Stimulated activated CD8-positive, alpha-beta memory T cell treated with anti-CD3 and anti-CD28 coated beads, Interleukin-15, amount 100 ng/mL, for 4 hours (primary cell): Measurements from ENCODE around the gene KLF17.

Experiments
- DNase-seq, 2 donors: peaks; one replicate each; pipeline ENCODE4 v3.0.0-alpha.2; 2020; ENCODE audit warnings: low read depth in 2 of 2

Gene KLF17

DNA sequence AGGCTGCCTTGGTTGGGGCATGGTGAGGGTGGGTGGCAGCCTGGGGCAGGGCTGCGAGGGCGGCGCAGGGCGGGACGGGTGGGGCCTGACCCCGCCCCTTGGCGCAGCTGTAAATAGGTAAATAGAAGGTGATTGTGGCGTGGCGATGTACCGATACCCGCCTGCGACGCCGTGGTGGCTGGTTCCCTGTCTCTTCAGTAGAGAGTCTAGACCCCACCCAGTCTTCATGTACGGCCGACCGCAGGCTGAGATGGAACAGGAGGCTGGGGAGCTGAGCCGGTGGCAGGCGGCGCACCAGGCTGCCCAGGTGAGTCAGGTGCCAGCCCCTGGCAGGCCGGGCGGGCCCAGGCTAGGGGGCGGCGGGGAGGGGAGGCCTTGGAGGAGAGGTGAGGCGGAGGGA, at the start of gene KLF17:
Gene KLF17 (plus strand): TSS at position 140 of the 400 bp plus-strand sequence. CDS start 87 bp downstream, at position 227.
- DNase-seq, result no peak

DNA sequence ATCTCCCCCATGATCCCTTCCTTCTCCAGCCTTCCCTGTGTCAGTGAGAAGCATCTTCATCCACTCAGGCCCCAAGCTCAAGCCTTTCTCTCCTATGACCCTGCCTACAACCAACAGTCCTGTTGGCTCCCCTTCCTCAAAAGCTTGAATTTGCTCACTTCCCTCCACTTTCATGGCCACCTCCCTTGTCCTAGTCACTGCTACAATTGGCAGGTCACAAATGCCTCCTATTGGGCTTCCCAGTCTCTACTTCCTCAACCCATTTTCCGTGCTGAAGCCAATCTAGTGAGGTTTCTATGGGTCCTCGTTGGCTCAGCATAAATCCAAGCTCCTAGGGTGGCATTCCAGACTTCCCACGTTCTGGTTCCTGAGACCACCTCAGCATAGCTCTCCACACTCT, 47.2 kb upstream of the KLF17 start:
- no peak for DNase-seq

DNA sequence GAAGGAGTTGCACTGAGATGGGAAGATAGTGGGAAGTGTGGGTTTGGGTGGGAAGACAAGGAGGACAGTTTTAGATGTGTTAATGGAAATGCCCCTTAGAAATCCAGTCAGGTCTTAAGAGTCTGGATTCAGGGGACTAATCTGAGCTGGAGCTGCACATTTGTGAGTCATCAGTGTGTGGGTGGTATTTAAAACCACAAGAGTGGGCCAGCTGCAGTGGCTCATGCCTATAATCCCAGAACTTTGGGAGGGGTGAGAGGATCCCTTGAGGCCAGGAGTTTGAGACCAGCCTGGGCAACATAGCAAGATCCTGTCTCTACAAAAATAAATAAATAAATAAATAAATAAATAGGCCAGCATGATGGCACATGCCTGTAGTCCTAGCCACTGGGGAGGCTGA, 46.4 kb upstream of the KLF17 start:
- no peak for DNase-seq

DNA sequence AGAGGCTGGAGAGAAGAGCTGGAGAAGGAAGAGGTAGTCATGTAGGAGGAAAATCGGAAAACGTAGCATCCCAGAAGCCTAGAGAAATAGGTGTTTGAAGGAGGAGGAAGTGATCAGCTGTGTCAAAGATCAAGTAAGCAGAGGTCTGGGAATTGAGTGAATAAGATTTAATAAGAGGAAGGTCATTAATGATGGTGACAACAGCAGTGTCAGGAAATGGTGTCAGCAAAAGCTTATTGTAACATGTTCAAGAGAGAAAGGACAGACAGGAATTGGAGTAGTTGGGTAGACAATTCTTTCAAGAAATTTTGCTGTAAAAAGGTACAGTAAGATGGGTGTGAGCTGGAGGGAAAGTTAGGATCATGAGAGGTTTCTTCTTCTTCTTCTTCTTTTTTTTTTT, 45.8 kb upstream of the KLF17 start:
- DNase-seq, result no peak

DNA sequence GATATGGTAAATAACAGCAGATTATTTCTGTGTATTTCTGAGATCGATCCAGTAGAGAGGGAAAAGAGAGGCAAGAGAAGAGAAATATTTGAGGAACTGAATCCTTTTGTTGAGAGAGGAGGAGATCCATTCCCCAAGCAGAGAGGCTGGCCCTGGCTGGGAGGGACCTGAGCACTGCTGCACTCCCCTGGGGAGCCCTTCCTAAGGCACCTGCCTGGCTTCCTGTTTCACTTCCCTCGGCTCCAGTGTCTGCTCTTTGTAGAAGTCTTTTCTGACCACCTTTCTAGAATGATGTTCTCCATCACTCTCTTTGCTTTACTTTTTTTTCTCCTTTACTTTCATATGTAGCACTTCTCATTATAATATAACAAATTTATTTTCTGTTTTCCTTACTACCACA, 45.1 kb upstream of the KLF17 start:
- DNase-seq, result no peak

DNA sequence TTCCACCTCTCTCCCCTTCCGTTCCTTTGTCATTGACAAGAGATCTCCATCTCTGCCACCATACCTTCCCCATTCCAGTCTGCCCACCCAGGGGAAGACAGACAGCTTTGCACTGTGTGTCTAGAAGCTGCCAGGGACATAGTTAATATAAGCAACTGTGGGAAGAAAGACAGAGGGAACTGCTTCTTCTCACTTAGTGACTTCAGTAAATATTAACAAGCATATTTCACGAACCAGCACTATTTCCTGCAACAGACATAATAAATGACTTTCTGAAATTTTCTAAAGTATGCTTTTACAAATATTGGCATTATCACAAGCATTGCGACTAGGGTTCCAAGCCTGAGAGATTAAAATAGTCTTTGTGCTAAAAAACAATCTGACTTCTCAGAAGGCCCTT, 44.2 kb upstream of the KLF17 start:
- no peak for DNase-seq

DNA sequence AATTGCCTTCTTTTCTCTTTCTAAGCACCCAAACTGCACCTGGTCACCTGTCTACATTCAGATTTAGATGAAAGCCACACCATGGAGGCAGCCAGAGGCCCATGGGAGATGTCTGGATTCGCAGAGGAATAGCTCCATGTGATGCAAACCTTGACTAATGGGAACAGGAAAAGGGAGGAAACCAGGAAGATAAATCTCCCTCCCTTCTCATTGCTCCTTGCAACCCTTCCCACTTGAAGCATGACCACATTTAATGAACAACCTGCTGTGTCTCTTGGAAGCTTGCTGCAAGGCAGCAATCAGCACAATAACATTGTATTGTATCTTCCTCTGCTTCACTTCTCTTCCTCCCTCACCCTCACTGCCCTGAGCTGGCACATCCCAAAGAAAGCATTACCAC, 42.6 kb upstream of the KLF17 start:
- no peak for DNase-seq

DNA sequence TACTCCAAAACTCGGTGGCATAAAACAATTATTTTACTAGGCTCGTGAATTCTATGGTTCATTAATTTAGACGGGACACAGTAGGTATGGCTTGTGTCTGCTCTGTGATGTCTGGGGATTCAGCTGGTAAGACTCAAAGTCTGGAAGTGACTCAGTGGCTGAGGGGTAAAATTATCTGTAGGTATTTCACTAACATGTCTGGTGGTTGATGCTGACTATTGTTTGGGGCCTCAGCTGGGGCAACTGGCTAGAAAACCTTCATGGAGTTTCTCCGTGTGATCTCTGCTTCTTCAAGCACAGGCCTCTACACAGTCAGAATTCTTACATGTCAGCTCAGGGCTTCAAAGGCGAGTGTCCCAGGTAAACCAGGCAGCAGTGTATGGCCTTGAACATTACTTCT, 41.2 kb upstream of the KLF17 start:
- no peak for DNase-seq

DNA sequence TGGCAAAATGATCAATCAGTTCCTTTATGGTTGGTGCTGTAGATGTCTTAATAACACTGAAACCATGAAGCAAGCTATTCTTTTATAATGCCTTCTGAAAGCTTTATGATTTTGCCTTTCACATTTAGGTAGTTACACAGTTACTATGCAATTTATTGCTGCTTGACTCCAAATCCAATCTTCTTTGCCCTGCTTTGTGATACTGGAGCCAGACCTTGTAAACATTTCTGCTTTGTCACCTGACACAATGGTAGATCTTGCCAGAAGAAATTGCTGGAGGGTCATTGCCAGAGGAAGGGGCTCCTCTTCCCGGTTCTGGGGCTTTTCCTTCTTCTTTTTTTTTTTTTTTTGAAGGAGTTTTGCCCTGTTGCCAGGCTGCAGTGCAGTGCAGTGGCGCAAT, 40.5 kb upstream of the KLF17 start:
- no peak for DNase-seq

DNA sequence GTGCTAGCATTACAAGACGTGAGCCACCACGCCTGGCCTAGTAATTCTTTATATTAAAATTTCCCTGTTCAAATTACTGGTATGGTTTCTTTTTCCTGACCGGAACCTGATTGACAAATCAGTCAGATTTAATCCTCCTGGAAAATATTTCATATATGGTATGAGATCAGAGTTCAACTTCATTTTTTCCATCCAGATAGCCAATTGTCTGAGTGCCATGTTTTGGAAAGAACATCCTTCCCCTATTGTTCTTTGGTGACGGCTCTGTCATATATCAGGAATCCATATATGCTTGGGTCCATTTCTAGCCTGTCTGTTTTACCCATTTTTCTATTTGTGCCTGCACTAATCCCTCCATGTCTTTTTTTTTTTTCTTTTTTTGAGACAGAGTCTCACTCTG, 39.1 kb upstream of the KLF17 start:
- DNase-seq, result no peak

DNA sequence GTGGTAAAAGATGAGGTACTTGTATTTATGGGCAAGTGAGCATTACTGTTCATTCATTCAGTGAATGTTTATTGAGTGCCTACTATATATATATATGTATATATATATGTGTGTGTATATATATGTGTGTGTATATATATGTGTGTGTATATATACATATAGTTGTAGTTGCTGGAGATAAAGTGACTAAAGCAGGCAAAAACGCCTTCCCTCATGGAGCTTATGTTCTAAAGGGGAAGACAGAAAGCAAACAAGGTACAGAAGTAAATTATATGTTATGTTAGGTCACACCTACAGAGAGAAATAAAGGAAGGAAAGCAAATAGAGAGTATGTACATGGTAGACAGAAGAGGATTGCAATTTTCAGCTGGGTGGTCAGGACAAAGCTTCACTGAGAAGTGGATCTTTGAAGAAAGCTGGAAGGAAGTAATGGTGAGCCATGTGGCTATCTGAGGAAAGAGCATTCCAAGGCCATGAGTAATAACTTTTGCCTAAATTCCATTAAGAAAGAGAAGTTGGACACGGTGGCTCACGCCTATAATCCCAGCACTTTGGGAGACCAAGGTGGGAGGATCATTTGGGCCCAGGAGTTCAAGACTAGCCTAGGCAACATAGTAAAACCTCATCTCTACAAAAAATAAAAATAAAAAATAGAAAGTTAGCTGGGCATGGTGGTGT, 33.5 kb upstream of the KLF17 start:
- DNase-seq, result no peak

DNA sequence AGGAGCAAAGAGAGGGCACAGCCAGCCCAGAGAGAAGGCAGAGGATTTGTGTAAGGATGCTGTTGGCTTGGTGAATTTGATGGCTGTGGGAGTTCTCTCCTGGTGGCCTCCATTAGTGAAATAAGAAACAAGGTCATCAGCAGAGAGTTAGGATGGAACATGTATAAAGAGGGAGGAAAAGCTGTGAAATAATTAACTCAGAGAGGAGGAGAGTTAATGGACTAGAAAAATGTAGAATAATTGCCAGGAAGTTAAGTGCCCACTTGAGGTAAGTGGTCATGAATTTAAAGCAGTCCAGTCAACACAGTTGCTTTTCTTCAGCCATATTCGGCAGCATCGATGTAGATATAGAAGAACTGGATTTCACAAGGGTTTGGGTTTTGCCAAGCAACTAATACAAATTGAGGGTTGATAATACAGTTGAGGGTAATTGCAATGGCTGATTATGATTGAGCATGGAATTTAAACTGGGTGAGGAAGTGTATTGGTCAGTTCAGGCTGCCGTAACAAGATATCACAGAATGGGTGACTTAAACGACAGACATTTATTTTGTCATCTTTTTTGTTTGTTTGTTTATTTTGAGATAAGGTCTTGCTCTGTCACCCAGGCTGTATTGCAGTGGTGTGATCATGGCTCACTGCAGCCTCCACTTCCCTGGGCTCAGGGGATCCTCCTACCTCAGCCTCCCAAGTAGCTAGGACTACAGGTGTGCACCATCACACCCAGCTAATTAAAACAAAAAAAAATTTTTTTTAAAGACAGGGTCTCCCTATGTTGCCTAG, 31.7 kb upstream of the KLF17 start:
- no peak for DNase-seq

DNA sequence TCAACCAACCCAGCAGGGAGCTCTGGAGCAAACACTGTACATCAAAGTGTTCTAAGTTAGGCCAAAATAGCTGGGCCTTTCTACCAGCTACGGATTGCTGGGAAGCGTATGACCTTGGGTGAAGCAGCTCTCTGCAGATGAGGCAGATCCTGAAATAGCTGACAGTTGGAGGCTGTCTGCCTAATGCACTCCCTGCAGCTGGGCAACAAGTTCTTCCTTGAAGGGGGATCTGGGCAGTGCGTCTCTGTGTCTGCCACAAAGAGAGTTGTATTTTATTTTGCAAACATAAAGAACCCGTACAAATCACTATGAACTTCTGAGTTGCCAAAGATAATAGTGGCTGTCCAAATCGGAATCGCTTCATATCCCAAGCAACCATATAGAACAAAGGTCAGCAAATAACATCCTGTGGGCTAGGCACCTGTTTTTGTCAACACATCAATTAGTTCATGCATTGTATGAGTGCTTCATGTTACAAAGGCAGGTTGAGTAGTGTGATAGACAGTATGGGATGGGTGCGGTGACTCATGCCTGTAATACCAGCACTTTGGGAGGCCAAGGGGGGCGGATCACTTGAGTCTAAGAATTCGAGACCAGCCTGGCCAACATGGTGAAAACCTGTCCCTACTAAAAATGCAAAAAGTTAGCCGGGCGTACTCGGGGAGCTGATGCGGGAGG, 29.1 kb upstream of the KLF17 start:
- no peak for DNase-seq

- no peak for DNase-seq
Measured at GRCh38 chr1:44090429-44091252, 28.0 kb upstream of the KLF17 start.

GRCh38 chr1:44094047-44094446, 24.6 kb upstream of the KLF17 start:
- no peak for DNase-seq

GRCh38 chr1:44100183-44100868, 18.3 kb upstream of the KLF17 start:
- no peak for DNase-seq

DNA sequence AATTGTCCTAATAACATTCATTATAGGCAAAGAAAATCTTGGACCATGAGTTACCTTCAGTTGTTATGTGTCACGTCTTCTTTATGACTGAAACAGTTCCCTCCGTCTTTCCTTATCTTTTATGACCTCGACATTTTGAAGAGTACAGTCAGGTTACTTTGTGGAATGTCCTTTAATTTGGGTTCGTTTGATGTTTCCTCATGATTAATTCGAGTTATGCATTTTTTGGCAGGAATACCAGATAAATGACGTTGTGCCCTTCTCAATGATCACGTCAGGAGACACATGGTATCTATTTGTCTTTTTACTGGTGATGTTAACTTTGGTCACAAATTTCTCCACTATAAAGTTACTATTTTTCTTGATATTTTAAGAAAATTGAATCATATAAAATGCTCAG, 17.3 kb upstream of the KLF17 start:
- no peak for DNase-seq

GRCh38 chr1:44103270-44104131, 15.1 kb upstream of the KLF17 start:
- DNase-seq, result no peak

- no peak for DNase-seq
Measured at GRCh38 chr1:44105810-44106209, 12.8 kb upstream of the KLF17 start.

DNA sequence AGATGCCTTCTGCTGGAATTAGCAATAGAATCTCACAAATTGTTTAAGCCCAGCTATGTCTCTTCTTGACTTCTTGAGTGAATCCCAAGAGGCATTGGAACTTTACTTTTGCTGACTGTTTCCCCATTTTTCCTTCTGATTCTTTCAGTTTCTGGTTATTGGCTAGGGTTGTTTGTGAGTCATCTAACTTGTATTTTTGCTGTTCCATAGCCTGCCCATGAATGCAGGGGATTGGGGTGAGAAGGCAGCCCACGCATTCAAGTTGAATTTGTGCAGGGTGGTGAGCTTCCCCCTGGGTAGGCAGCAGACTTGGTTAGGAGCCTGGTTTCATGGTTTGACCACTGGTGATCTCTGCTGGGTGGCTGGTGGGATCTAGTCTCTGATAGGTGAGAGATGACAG, 10.4 kb upstream of the KLF17 start:
- no peak for DNase-seq

GRCh38 chr1:44108971-44109370, 9.7 kb upstream of the KLF17 start:
- no peak for DNase-seq
